ENCODE data around the gene CPNE5. TPM values are rescaled to one million over a fixed set of nuclear protein-coding genes. Genes with fewer than 3 reads are reported as not detected.

CPNE5 gene
- total and polyA plus RNA-seq, 8 donors = 0.19 to 1.5 (median 0.58) TPM

GRCh38 chr6:36695414-36695813 lies 143.8 kb downstream of the CPNE5 start:
- H3K27ac ChIP-seq = no peak overlapping the region
- intact Hi-C loops (cut with DNase I) = no loop called here
- H3K36me3 ChIP-seq = no peaks in the 10 kb centered on the region
- peaks cover 0 to 6% (median 6%) of the 10 kb centered on the region in 3 donors for H3K4me1 ChIP-seq
- WGBS, 2 donors = 23 to 30% methylated on average over 2 of the region's 2 CpGs
- no peak overlapping the region for H3K4me3 ChIP-seq
- DNase-seq = no peak
- ATAC-seq = no peak
- H3K9me3 ChIP-seq = no peaks in the 10 kb centered on the region
- no peaks in the 10 kb centered on the region for H3K27me3 ChIP-seq
- FAIRE-seq = no peak
- no peak for TF ChIP-seq CTCF (IDR thresholded peaks at IDR 0.05)

GRCh38 chr6:36694616-36695015 lies 144.6 kb downstream of the CPNE5 start:
- no peak for FAIRE-seq

GRCh38 chr6:36692861-36693702 lies 146.2 kb downstream of the CPNE5 start:
- no peak overlapping the region for H3K27ac ChIP-seq
- no peak for TF ChIP-seq CTCF (IDR thresholded peaks at IDR 0.05)
- ATAC-seq (peak; percentile 30 to 91 (median 56)), DNase-seq (peak in 4 of 6 donors; percentile 56 to 82 (median 70)), FAIRE-seq (no peak)
- no peaks in the 10 kb centered on the region for H3K9me3 ChIP-seq
- 54% methylated on average over 27 of the region's 27 CpGs for WGBS, 2 donors
- H3K27me3 ChIP-seq = no peaks in the 10 kb centered on the region
- intact Hi-C loops (cut with DNase I) = no loop called here
- no peak overlapping the region for H3K4me3 ChIP-seq
- H3K4me1 ChIP-seq = peaks cover 0 to 6% (median 6%) of the 10 kb centered on the region in 3 donors
- H3K36me3 ChIP-seq = no peaks in the 10 kb centered on the region

More at GRCh38 chr6:36694616-36695015, 144.6 kb downstream of the CPNE5 start:
- TF ChIP-seq CTCF (IDR thresholded peaks at IDR 0.05) = no peak
- Histone ChIP-seq H3K36me3 (no peaks in the 10 kb centered on the region), H3K27me3 (no peaks in the 10 kb centered on the region), H3K27ac (no peak overlapping the region), H3K9me3 (no peaks in the 10 kb centered on the region), H3K4me3 (no peak overlapping the region), H3K4me1 (peaks cover 0 to 6% (median 6%) of the 10 kb centered on the region in 3 donors)
- WGBS, 2 donors = 76 to 78% methylated on average over 6 of the region's 6 CpGs
- intact Hi-C loops (cut with DNase I) = no loop called here
- no peak for ATAC-seq
- no peak for DNase-seq

GRCh38 chr6:36692220-36692619 lies 147.0 kb downstream of the CPNE5 start:
- H3K27ac ChIP-seq = no peak overlapping the region
- H3K4me3 ChIP-seq = no peak overlapping the region
- peaks cover 0 to 6% (median 6%) of the 10 kb centered on the region in 3 donors for H3K4me1 ChIP-seq
- FAIRE-seq (no peak), ATAC-seq (peak in 2 of 4 donors; percentile 31 to 46), DNase-seq (no peak)
- no peaks in the 10 kb centered on the region for H3K9me3 ChIP-seq
- H3K27me3 ChIP-seq = no peaks in the 10 kb centered on the region
- 73 to 85% methylated on average over 3 of the region's 3 CpGs for WGBS, 2 donors
- no peak for TF ChIP-seq CTCF (IDR thresholded peaks at IDR 0.05)
- intact Hi-C loops (cut with DNase I) = no loop called here
- H3K36me3 ChIP-seq = peaks cover 0 to 2% (median 0%) of the 10 kb centered on the region in 3 donors

- H3K4me1 ChIP-seq = peaks cover 0 to 6% (median 6%) of the 10 kb centered on the region in 3 donors
These were observed 147.6 kb downstream of the CPNE5 start for GRCh38 chr6:36691612-36692011.

More at GRCh38 chr6:36691612-36692011, 147.6 kb downstream of the CPNE5 start:
- no peaks in the 10 kb centered on the region for H3K9me3 ChIP-seq
- H3K27ac ChIP-seq = no peak overlapping the region
- H3K36me3 ChIP-seq = peaks cover 0 to 8% (median 4%) of the 10 kb centered on the region in 3 donors
- TF ChIP-seq CTCF (IDR thresholded peaks at IDR 0.05) = no peak
- H3K4me3 ChIP-seq = no peak overlapping the region
- 96 to 100% methylated on average over 2 of the region's 2 CpGs for WGBS, 2 donors
- FAIRE-seq (no peak), DNase-seq (no peak), ATAC-seq (no peak)
- intact Hi-C loops (cut with DNase I) = no loop called here
- H3K27me3 ChIP-seq = no peaks in the 10 kb centered on the region

Measured in pancreas (tissue), 10 donors.